Subcutaneous abdominal adipose tissue (tissue), 5 donors: ENCODE measurements around the gene CDT1.

ENCODE experiments used
- H3K27ac ChIP-seq: one replicate; pipeline ENCODE4 v1.7.0; 2013; ENCODE audit warnings: low read depth, mild to moderate bottlenecking, inconsistent platforms, low read length, moderate library complexity
- H3K27me3 ChIP-seq, 5 donors: one replicate each; pipeline ENCODE4 v1.7.0; 2013; ENCODE audit warnings: low read length in 5 of 5, inconsistent platforms in 1 of 5; ENCODE audit not compliant: control insufficient read depth in 5 of 5, insufficient read depth in 4 of 5
- H3K36me3 ChIP-seq, 5 donors: one replicate each; pipeline ENCODE4 v1.7.0; 2013; ENCODE audit warnings: low read length in 5 of 5; ENCODE audit not compliant: control insufficient read depth in 5 of 5, insufficient read depth in 5 of 5
- H3K4me1 ChIP-seq, 5 donors: one replicate each; pipeline ENCODE4 v1.7.0; 2013; ENCODE audit warnings: low read length in 5 of 5, mild to moderate bottlenecking in 3 of 5, moderate library complexity in 1 of 5; ENCODE audit not compliant: control insufficient read depth in 5 of 5, insufficient read depth in 5 of 5
- H3K4me3 ChIP-seq, 5 donors: one replicate each; pipeline ENCODE4 v1.7.0; 2013; ENCODE audit warnings: low read length in 5 of 5, low read depth in 1 of 5
- H3K9ac ChIP-seq, 5 donors: one replicate each; pipeline ENCODE4 v1.7.0; 2013; ENCODE audit warnings: low read length in 5 of 5, mild to moderate bottlenecking in 4 of 5, moderate library complexity in 3 of 5
- H3K9me3 ChIP-seq, 5 donors: one replicate each; pipeline ENCODE4 v1.7.0; 2013; ENCODE audit warnings: low read length in 5 of 5; ENCODE audit not compliant: control insufficient read depth in 5 of 5
- donor health status: healthy.
- donor health status: healthy.
- donor health status: healthy.
- donor health status: healthy.
- donor health status: healthy.

The CDT1 gene

GRCh38 chr16:88790312-88791211 is 13.0 kb upstream of the CDT1 start:
- peaks cover 14 to 28% (median 24%) of the 10 kb centered on the region in 5 donors for H3K27me3 ChIP-seq
- peaks cover 0 to 32% (median 16%) of the 10 kb centered on the region in 5 donors for H3K4me1 ChIP-seq
- H3K36me3 ChIP-seq: no peaks in the 10 kb centered on the region
- H3K9me3 ChIP-seq: no peaks in the 10 kb centered on the region
- peak overlapping the region in 1 of 5 donors; percentile 40 for H3K4me3 ChIP-seq
- H3K9ac ChIP-seq: no peak overlapping the region
- no peak overlapping the region for H3K27ac ChIP-seq

GRCh38 chr16:88792078-88792550 is 11.5 kb upstream of the CDT1 start:
- H3K27ac ChIP-seq: no peak overlapping the region
- no peak overlapping the region for H3K9ac ChIP-seq
- H3K4me3 ChIP-seq: no peak overlapping the region
- peaks cover 0 to 29% (median 13%) of the 10 kb centered on the region in 5 donors for H3K4me1 ChIP-seq
- no peaks in the 10 kb centered on the region for H3K9me3 ChIP-seq
- H3K36me3 ChIP-seq: no peaks in the 10 kb centered on the region
- peaks cover 14 to 28% (median 24%) of the 10 kb centered on the region in 5 donors for H3K27me3 ChIP-seq

- Histone ChIP-seq H3K27me3 (peaks cover 14 to 28% (median 24%) of the 10 kb centered on the region in 5 donors), H3K4me1 (peaks cover 0 to 29% (median 10%) of the 10 kb centered on the region in 5 donors), H3K9me3 (no peaks in the 10 kb centered on the region), H3K27ac (no peak overlapping the region), H3K9ac (no peak overlapping the region), H3K4me3 (no peak overlapping the region), H3K36me3 (no peaks in the 10 kb centered on the region)
Observed at GRCh38 chr16:88792668-88793250, 10.8 kb upstream of the CDT1 start.

- Histone ChIP-seq H3K9me3 (no peaks in the 10 kb centered on the region), H3K36me3 (no peaks in the 10 kb centered on the region), H3K4me3 (no peak overlapping the region), H3K4me1 (peaks cover 0 to 29% (median 10%) of the 10 kb centered on the region in 5 donors), H3K9ac (no peak overlapping the region), H3K27ac (no peak overlapping the region), H3K27me3 (peaks cover 14 to 28% (median 24%) of the 10 kb centered on the region in 5 donors)
Observed at GRCh38 chr16:88793251-88793954, 10.2 kb upstream of the CDT1 start.

GRCh38 chr16:88796278-88796677 is 7.3 kb upstream of the CDT1 start:
- Histone ChIP-seq H3K27me3 (peaks cover 14 to 28% (median 24%) of the 10 kb centered on the region in 5 donors), H3K36me3 (no peaks in the 10 kb centered on the region), H3K4me1 (peaks cover 0 to 13% (median 0%) of the 10 kb centered on the region in 5 donors), H3K9me3 (no peaks in the 10 kb centered on the region), H3K27ac (no peak overlapping the region), H3K4me3 (no peak overlapping the region), H3K9ac (no peak overlapping the region)

- no peak overlapping the region for H3K4me3 ChIP-seq
- H3K9me3 ChIP-seq: no peaks in the 10 kb centered on the region
- no peak overlapping the region for H3K9ac ChIP-seq
- no peak overlapping the region for H3K27ac ChIP-seq
- H3K4me1 ChIP-seq: peaks cover 0 to 14% (median 8%) of the 10 kb centered on the region in 5 donors
- H3K36me3 ChIP-seq: no peaks in the 10 kb centered on the region
- peaks cover 4 to 11% (median 8%) of the 10 kb centered on the region in 5 donors for H3K27me3 ChIP-seq
Observed at GRCh38 chr16:88798073-88798472, 5.5 kb upstream of the CDT1 start.

GRCh38 chr16:88798772-88799455 is 4.7 kb upstream of the CDT1 start:
- no peaks in the 10 kb centered on the region for H3K36me3 ChIP-seq
- H3K4me3 ChIP-seq: no peak overlapping the region
- H3K9ac ChIP-seq: no peak overlapping the region
- H3K27me3 ChIP-seq: peaks cover 0 to 3% (median under 1%) of the 10 kb centered on the region in 5 donors
- peaks cover 0 to 15% (median 8%) of the 10 kb centered on the region in 5 donors for H3K4me1 ChIP-seq
- no peak overlapping the region for H3K27ac ChIP-seq
- H3K9me3 ChIP-seq: no peaks in the 10 kb centered on the region

- Histone ChIP-seq H3K4me1 (peaks cover 0 to 22% (median 15%) of the 10 kb centered on the region in 5 donors), H3K9ac (no peak overlapping the region), H3K9me3 (no peaks in the 10 kb centered on the region), H3K4me3 (no peak overlapping the region), H3K27me3 (peaks cover 0 to 7% (median 3%) of the 10 kb centered on the region in 5 donors), H3K36me3 (no peaks in the 10 kb centered on the region), H3K27ac (no peak overlapping the region)
Observed at GRCh38 chr16:88799569-88800276, 3.9 kb upstream of the CDT1 start.

GRCh38 chr16:88800277-88800592 is 3.4 kb upstream of the CDT1 start:
- no peaks in the 10 kb centered on the region for H3K9me3 ChIP-seq
- no peak overlapping the region for H3K4me3 ChIP-seq
- H3K27me3 ChIP-seq: peaks cover 0 to 6% (median 4%) of the 10 kb centered on the region in 5 donors
- H3K9ac ChIP-seq: no peak overlapping the region
- peaks cover 0 to 27% (median 15%) of the 10 kb centered on the region in 5 donors for H3K4me1 ChIP-seq
- H3K27ac ChIP-seq: no peak overlapping the region
- H3K36me3 ChIP-seq: no peaks in the 10 kb centered on the region
